ENCODE measurements around the gene RAB3A.
A peak's percentile ranks its signal among the peaks of the same experiment; 100 is the strongest.

The RAB3A gene

GRCh38 chr19:18229474-18229873 is 25.6 kb upstream of the RAB3A start:
- CTCF ChIA-PET: no interaction called here
- Mint-ChIP-seq H3K4me3 (no peak overlapping the region), H3K27ac (no peak overlapping the region), H3K36me3 (no peaks in the 10 kb centered on the region), H3K9me3 (peaks cover 5% of the 10 kb centered on the region), H3K27me3 (peaks cover 90% of the 10 kb centered on the region), H3K4me1 (peaks cover 20% of the 10 kb centered on the region)
- no peak for DNase-seq

GRCh38 chr19:18227781-18228271 is 24.0 kb upstream of the RAB3A start:
- Mint-ChIP-seq H3K27ac (no peak overlapping the region), H3K4me3 (no peak overlapping the region), H3K9me3 (no peaks in the 10 kb centered on the region), H3K4me1 (peaks cover 22% of the 10 kb centered on the region), H3K36me3 (no peaks in the 10 kb centered on the region), H3K27me3 (peaks cover 86% of the 10 kb centered on the region)
- CTCF ChIA-PET: no interaction called here
- DNase-seq: no peak

- peaks cover 85% of the 10 kb centered on the region for H3K27me3 Mint-ChIP-seq
- H3K27ac Mint-ChIP-seq: no peak overlapping the region
- CTCF ChIA-PET: no interaction called here
- no peaks in the 10 kb centered on the region for H3K36me3 Mint-ChIP-seq
- H3K9me3 Mint-ChIP-seq: no peaks in the 10 kb centered on the region
- H3K4me3 Mint-ChIP-seq: no peak overlapping the region
- peaks cover 19% of the 10 kb centered on the region for H3K4me1 Mint-ChIP-seq
- DNase-seq: no peak
Observed at GRCh38 chr19:18226956-18227780, 23.3 kb upstream of the RAB3A start.

- Mint-ChIP-seq H3K27ac (no peak within 1 kb of the TSS), H3K27me3 (peaks cover 85% of the 10 kb centered on the region), H3K36me3 (no peaks in the 10 kb centered on the region), H3K4me3 (no peak within 1 kb of the TSS), H3K4me1 (peaks cover 19% of the 10 kb centered on the region), H3K9me3 (no peaks in the 10 kb centered on the region)
- CTCF ChIA-PET: no interaction called here
- DNase-seq: no peak
Observed at GRCh38 chr19:18225702-18226468, 22.0 kb upstream of the RAB3A start, which contains the start of gene PDE4C. Gene PDE4C, minus strand, starts transcription at chr19:18226438. Its CDS starts 23 bp downstream, at chr19:18226415.

- DNase-seq: no peak
- CTCF ChIA-PET: no interaction called here
- peaks cover 85% of the 10 kb centered on the region for H3K27me3 Mint-ChIP-seq
- no peak overlapping the region for H3K27ac Mint-ChIP-seq
- no peaks in the 10 kb centered on the region for H3K36me3 Mint-ChIP-seq
- no peak overlapping the region for H3K4me3 Mint-ChIP-seq
- peaks cover 21% of the 10 kb centered on the region for H3K4me1 Mint-ChIP-seq
- H3K9me3 Mint-ChIP-seq: no peaks in the 10 kb centered on the region
Observed at GRCh38 chr19:18225355-18225701, 21.5 kb upstream of the RAB3A start.

- DNase-seq: peak; percentile 94
- H3K4me1 Mint-ChIP-seq: peaks cover 21% of the 10 kb centered on the region
- CTCF ChIA-PET: interaction anchor here (1.4 to 1.8 kb wide), 4 partner anchors 9 to 17 kb away, joined by 3 to 11 read pairs (median 7); no protein-coding TSS in a partner anchor
- H3K4me3 Mint-ChIP-seq: peak overlapping the region; percentile 73
- no peaks in the 10 kb centered on the region for H3K9me3 Mint-ChIP-seq
- no peaks in the 10 kb centered on the region for H3K36me3 Mint-ChIP-seq
- H3K27me3 Mint-ChIP-seq: peaks cover 85% of the 10 kb centered on the region
- H3K27ac Mint-ChIP-seq: no peak overlapping the region
Observed at GRCh38 chr19:18224525-18225354, 20.9 kb upstream of the RAB3A start.

GRCh38 chr19:18223860-18224524 is 20.1 kb upstream of the RAB3A start:
- Mint-ChIP-seq H3K4me1 (peaks cover 21% of the 10 kb centered on the region), H3K9me3 (no peaks in the 10 kb centered on the region), H3K36me3 (no peaks in the 10 kb centered on the region), H3K27ac (no peak overlapping the region), H3K27me3 (peaks cover 85% of the 10 kb centered on the region), H3K4me3 (peak overlapping the region; percentile 73)
- CTCF ChIA-PET: interaction anchor here (1.4 to 1.8 kb wide), 4 partner anchors 9 to 16 kb away, joined by 3 to 11 read pairs (median 7); no protein-coding TSS in a partner anchor
- peak; percentile 40 for DNase-seq

- Mint-ChIP-seq H3K4me1 (peaks cover 19% of the 10 kb centered on the region), H3K36me3 (no peaks in the 10 kb centered on the region), H3K27me3 (peaks cover 87% of the 10 kb centered on the region), H3K9me3 (no peaks in the 10 kb centered on the region), H3K27ac (no peak overlapping the region), H3K4me3 (no peak overlapping the region)
- DNase-seq: no peak
- CTCF ChIA-PET: interaction anchor here (1.3 to 2.6 kb wide), 2 partner anchors 8 to 30 kb away, joined by 4 to 6 read pairs; no protein-coding TSS in a partner anchor
Observed at GRCh38 chr19:18221815-18222725, 18.2 kb upstream of the RAB3A start.

- Mint-ChIP-seq H3K9me3 (no peaks in the 10 kb centered on the region), H3K27ac (no peak overlapping the region), H3K27me3 (peaks cover 82% of the 10 kb centered on the region), H3K4me3 (no peak overlapping the region), H3K4me1 (peaks cover 18% of the 10 kb centered on the region), H3K36me3 (no peaks in the 10 kb centered on the region)
- CTCF ChIA-PET: interaction anchor here (1.3 to 2.6 kb wide), 2 partner anchors 31 to 32 kb away, joined by 3 to 6 read pairs; no protein-coding TSS in a partner anchor
- peak; percentile 34 for DNase-seq
Observed at GRCh38 chr19:18220632-18221275, 16.9 kb upstream of the RAB3A start.

GRCh38 chr19:18219911-18220631 is 16.2 kb upstream of the RAB3A start:
- Mint-ChIP-seq H3K4me3 (no peak overlapping the region), H3K27me3 (peaks cover 77% of the 10 kb centered on the region), H3K27ac (no peak overlapping the region), H3K36me3 (no peaks in the 10 kb centered on the region), H3K4me1 (peaks cover 12% of the 10 kb centered on the region), H3K9me3 (no peaks in the 10 kb centered on the region)
- CTCF ChIA-PET: interaction anchor here (0.8 to 2.6 kb wide), 5 partner anchors 15 to 109 kb away, joined by 3 to 6 read pairs (median 4); no protein-coding TSS in a partner anchor
- DNase-seq: no peak

GRCh38 chr19:18218600-18218999 is 14.8 kb upstream of the RAB3A start:
- H3K27me3 Mint-ChIP-seq: peaks cover 72% of the 10 kb centered on the region
- CTCF ChIA-PET: interaction anchor here (1.7 to 2.1 kb wide), 2 partner anchors 13 to 34 kb away, joined by 4 to 6 read pairs; no protein-coding TSS in a partner anchor
- H3K9me3 Mint-ChIP-seq: no peaks in the 10 kb centered on the region
- DNase-seq: no peak
- H3K36me3 Mint-ChIP-seq: no peaks in the 10 kb centered on the region
- no peak overlapping the region for H3K4me3 Mint-ChIP-seq
- peaks cover 2% of the 10 kb centered on the region for H3K4me1 Mint-ChIP-seq
- H3K27ac Mint-ChIP-seq: no peak overlapping the region

GRCh38 chr19:18218159-18218558 is 14.3 kb upstream of the RAB3A start:
- Mint-ChIP-seq H3K36me3 (no peaks in the 10 kb centered on the region), H3K27ac (no peak overlapping the region), H3K9me3 (no peaks in the 10 kb centered on the region), H3K4me3 (no peak overlapping the region), H3K27me3 (peaks cover 69% of the 10 kb centered on the region), H3K4me1 (peaks cover 2% of the 10 kb centered on the region)
- CTCF ChIA-PET: interaction anchor here (2.1 kb wide), 1 partner anchor 34 kb away, joined by 6 read pairs; no protein-coding TSS in a partner anchor
- DNase-seq: no peak
